HG03460 (cell line): ENCODE results near the gene TNIP2.
"Not testable (repeated sequence)": the region's sequence is repeated elsewhere in the genome, so short reads cannot be mapped to it uniquely, and the experiment has no call there.

Source experiments
- ATAC-seq: cut with Tn5 transposase; IDR thresholded peaks from one replicate; pipeline ENCODE4 v1.9.1; 2021; ENCODE audit not compliant: unreplicated experiment

The TNIP2 gene

DNA sequence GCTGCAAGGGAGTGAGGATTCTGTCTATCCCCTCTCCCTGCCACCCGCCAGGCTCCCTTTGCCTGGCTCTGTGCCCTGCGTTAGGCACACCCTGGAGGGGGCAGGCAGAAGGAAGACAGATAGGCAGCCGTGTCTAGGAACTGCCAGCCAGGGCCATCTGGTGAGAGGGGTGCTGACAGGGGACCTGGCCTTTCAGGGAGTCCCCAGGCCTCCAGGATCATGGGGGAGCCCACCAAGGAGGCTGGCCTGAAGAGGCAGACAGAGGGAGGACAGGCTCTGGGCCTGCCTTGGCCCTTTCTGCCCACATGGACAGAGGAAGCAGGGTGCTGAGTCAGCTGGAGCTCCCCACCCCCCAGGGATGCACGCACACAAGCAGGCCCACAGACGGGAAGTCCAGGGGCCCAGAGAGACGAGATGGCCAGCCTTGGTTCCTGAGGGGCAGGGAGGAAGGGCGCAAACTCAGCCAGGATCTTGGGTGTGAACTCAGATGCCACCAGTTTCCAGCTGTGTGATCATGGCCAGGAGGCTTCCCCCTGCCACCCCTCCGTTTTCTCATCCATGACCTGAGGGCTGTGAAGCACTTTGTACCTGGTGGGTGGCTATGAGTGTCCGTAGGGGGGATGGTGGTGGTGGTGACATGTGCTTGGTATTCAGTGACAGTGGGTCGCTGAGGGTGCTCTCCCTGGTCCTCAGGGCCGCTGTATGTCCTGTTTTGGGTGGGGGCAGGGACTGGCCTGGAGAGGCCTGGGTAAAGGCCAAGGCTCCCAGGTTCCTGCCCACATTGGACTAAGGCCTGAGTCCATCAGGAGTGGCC is 38.6 kb upstream of the TNIP2 start:
- ATAC-seq, result no peak

DNA sequence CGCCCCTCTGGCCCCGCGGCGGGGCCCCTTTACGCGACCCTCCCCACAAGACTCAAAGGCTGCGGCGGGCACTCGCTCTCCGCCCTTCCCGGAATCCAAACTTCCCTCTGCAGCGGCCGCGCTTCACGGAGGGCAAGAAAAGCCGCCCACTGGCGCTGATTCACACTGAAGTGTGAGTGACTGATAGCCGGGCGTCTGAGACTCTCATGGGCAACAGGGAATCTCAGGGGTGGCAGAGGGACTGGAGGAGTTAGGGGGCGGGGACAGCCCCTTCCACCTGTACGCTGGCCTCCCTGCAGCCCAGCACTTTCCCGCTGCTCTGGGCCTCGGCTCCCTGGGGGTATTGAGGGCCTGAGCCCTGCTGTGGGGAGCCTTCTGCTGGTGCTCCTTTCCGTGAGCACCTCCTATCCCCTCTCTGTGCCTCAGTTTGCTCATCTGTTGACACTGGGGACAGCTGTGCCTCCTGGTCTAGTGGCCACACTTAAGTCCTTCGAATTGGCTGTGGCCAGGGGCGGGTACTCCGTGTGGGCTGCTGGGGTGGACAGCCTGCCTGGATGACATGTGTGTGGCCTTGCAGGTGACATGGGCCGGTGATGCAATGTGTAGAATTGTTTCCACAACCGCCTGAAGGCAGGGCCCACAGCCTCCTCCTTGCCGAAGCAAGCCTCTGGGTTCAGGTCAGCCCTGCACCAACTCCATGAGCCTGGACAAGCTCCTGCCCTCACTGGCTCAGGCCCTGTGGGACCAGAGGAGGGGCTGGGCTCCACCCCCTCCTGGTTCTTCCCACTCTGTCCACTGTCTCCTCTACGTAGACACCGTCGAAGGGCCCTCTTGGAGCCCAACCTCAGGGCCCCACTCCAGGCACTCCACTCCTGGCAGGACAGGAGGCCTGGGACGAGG is 37.7 kb upstream of the TNIP2 start:
- no peak for ATAC-seq

DNA sequence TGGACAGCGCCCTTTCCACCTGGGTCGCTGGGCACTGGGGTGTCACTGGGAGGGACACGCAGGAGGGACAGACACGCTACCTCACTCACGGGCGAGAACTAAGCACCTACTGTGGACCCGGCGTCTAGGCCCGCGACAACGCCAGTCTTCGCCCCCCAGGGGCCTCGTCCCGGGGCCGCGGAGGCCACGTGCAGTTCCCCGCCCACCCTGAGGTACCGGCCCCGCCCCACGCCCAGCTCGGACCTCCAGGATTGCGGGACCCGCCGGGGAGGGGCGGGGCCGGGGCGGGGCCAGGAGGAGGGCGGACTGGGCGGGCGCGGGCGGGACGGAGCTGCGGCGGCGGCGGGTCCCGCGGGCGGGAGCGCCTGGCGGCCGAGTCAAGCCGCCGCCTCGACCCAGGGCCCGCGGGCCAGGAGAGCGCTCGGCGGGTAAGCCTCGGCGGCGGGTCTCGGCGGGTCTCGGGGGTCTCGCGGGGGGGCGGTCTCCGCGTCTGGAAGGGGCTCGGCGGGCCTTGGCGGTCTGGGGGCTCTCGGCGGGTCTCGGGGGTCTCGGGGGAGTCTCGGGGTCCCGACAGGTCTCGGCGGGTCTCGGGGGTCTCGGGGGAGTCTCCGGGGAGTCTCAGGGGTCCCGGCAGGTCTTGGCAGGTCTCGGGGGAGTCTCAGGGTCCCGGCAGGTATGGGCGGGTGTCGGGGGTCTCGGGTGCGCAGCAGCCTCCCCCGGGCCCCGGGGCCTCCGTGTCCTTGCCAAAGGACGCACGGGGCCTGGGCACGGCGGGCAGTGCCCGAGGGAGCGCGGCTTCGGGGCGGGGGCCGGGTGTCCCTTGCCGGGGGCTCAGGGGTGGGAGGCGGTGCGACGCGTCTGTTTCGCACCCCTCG is 36.8 kb upstream of the TNIP2 start, which contains the start of gene SH3BP2:
Gene SH3BP2 (plus strand): TSS at position 375 of the 875 bp plus-strand sequence. CDS start 27,533 bp downstream, outside the sequence.
- no peak for ATAC-seq

DNA sequence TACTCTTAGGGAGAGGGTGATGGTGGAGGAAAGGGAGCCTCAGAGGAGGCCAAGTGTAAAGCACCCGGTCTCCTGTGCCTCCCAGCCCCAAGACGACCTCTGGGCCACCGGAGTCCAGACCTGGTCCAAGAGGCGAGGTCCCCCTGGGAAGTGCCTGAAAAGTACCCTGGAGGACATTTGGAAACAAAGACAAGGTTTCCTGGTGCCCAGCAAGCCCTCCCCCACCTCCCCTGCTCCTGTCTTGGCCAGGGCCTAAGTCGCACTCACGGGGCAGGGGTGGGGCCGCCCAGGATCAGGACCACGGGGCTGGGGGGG is 36.2 kb upstream of the TNIP2 start:
- ATAC-seq, result no peak

DNA sequence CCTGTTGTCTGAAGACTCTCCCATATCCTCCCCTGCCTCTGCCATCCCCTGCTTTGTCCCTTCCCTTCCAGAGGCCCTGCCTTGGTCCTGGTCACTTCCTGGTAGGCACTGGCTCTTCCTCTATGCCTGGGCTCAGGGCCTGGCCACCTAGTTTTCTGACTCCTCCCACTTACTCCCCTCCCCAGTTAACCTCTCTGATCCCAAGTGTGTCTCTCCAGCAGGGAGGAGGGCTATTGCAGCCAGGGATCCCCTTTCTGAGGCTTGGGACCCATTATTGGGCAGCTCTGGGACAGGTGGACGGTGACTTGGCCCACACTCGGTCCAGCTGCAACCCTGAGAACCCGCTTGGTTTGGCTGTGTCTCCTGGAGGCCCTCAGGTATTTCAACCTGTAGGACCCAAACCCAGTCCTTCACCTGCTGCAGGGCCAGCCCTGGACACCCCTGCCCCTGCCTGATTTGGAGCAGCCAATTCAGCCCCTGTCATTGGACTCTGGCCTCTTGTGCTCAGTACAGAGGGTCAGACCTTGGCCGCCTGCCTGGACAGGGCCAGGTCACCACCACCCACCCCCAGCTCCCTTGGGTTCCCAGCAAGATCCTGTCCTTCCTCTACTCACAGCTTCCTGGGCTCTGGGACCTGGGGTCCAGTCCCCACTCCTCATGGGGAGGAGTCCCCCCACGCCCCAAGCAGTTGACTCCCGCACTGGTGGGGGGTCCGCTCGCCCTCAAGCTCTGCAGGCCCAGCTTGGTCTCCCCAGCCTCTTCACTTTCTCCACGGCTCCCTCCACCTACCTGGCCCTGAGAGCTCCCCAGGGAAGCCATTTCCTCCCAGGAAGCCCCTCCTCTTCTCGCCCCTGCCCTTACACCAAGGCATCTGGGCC is 35.6 kb upstream of the TNIP2 start:
- ATAC-seq, result no peak

DNA sequence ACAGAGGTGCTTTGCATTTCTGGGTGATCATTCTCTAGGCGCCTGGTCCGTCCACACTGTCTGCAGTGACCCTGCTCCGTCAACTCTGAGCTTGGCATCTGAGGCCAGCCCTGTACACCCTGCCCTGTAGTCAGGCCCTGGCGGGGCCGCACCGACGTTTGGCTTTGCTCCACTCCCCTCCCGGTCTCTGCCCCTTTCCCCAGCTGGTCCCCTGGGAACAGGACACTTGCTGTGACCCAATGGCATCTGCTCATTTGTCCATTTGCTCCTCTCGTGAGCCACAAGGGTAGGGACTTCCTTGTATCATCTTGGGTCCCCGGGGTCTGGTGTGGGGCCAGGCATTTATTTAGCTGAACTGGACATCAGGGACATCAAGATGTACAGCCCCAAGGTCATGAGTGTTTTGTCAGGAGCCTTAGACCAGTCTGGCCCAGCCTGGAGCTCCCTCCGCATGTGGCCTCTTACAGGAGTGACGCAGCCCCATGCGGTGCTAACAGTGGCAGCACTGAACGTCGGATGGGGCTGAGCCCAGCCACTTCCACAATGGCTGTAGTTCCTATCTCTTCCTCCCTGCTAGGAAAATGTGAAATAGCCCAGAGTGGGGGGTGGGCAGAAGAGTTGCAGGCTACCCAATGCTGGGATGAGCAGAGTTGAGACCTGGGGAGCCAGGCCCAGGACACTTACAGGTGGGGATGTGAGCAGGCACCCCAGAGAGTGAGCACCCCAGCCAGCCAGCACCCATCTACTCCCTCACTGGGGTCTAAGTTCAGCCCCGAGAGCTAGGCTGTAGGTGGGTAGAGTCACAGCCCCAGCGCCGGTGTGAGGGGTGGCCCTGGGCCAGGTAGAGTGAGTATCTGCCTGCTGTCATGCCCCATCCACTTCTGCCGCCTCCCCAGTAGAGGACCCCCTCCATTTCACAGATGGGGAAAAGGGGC is 34.7 kb upstream of the TNIP2 start:
- ATAC-seq, result no peak

DNA sequence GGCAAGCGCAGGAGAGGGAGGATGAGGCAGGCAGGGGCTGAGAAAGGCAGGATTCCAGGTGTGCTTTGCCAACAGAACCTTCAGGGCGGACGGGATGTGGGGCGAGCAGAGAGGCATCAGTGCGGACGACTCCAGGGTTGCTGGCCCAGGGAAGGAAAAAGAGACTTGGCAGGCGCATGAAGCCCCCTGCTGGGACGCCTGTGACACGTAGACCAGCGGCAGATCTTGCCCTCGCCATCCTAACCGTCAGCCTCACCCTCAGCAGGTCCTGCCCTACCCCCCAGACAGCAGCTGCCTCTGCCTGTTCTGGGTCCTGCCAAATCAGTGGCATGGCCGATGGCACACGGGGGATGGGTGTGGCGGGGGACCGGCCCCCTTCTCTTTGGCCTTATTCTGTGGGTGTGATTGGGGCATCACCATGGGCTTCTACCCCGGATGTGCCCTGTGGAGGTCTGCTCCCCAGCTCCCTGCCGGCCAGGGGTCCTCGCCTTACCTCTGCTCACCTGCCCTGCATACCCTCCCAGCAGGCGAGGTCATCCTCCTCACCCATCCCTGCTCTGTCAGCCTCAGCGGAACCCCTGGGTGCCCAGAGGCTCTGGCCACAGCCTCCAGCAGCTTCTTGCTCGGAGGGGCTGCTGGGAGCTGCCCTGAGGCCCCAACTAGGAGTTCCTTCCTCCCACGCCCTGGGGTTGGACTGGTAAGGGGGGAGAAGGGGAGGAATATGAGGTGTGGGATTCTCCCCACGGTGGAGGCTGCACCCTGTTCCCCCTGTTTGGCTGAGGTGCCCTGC is 33.9 kb upstream of the TNIP2 start:
- no peak for ATAC-seq

DNA sequence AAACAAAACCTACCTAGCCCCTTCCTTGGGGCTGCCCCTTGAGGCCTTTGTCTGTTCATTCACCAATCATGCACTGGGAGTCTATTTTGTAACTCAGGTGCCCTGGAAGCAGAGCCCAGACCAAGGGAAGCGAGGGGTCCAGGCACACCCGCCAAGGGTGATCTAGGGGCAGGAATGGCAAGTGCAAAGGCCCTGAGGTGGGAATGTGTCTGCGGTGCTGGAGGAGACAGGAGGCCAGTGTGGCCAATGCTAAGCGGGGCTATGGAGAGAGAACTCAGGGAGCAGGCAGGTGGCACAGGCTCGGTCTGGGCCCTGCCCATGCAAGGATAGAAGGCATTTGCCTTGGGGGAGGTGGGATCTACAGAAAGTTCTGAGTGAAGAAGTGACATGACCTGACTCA is 33.2 kb upstream of the TNIP2 start:
- no peak for ATAC-seq

DNA sequence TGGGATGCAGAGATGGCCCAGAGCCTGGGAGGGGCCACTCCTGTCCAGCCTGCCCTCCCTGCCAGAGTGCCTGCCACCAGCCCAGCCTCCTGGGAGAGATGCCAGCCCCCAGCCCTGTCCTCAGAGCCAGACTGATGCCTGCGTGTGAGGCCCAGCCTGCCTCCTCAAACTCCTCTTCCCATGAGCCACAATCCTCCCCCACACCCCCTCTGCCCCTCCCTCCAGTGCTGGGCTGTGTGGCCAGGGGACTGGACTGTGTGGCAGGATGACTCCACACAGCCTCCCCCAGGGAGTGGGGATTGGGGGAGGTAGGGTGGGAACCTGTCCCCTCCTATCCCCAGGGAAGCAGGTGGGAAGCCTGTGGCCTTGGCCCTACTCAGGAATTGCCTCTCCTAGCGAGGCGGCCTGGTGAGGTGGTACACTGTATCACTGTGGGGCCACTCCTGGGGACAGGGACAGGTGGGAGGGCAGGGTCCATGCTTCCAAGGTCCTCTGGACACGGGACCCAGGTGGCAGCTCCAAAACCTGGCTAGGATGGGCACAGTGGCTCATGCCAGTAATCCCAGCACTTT is 32.5 kb upstream of the TNIP2 start:
- no peak for ATAC-seq

DNA sequence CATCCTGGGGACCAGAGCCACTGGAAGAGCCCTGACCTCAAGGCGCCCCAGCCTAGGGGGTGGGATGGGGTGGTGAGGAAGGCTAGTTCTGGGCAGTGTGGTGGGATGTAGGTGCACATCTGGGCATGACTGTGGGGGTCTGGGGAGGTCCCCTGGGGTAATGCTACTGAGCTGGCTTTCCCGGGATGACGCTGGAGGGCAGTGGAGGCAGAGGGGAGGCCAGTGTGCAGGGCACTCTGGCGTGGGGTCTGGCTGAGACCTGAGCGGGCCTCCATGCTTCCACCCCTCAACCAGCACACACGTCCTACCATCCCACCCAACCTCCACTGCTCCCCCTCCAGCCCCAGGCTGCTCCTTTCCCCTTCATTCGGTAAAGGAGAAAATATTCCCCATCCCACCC is 32.0 kb upstream of the TNIP2 start:
- no peak for ATAC-seq

DNA sequence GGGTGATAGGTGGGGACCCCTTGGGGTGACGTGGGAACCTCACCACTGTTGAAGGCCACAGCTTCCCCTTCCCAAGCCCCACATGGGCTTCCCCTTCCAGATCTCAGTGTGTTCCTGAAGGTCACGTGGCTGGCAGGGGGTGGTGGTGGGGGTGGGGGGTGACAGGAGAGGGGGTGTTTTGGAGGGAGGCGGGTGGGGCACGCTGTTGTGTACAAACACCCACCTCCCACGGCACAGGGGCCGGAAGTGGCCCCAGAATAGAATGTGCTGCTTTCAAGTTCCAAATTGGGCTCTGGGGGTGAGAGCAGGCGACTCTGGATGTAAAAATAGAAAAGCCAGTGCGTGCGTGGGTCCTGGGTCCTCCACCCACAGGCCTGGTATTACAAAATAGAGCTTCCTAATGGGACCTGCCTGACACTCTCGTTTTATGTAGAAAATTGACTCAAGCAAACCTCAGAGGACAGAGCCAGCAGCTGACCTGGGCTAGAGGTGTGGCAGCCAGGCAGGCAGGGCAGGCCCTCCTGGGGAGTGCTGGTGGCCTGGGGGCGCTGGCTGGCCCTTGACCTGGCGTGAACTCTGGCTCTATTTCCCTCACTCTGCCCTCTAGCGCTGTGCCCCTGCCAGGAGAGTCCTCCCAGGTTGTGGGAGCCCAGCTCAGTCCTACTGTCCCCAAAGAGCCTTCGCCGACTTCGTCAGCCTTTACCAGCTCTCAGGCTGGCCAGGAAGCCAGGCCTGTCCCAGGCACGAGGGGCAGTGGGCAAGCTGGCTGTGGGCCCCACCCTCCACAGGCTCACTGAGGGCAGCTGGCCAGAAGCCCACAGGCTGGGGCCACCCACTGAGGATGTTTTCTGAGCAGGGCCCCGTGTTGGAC is 31.3 kb upstream of the TNIP2 start:
- peak; percentile 54 for ATAC-seq

DNA sequence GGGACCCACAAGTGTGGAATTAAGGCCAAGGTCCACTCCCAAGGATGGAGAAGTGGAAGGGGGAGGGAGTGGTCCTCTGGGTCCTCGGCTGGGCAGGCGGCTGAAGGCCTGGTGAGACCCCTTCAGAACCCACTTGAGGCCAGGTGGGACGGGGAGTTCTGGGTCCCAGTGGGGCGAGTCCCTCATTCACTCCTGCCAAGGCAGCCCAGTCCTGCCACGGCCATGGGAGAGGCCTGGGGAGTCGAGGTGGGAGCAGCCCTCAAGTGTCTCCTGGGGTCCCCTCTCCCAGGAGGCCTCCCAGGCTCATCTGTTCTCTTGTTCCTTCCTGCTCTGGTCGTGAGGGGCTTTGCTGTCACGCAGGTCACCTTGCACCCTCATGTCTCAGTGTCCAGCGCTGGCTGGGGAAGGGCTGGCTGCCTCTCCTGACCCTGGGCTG is 30.7 kb upstream of the TNIP2 start:
- peak; percentile 6 for ATAC-seq

DNA sequence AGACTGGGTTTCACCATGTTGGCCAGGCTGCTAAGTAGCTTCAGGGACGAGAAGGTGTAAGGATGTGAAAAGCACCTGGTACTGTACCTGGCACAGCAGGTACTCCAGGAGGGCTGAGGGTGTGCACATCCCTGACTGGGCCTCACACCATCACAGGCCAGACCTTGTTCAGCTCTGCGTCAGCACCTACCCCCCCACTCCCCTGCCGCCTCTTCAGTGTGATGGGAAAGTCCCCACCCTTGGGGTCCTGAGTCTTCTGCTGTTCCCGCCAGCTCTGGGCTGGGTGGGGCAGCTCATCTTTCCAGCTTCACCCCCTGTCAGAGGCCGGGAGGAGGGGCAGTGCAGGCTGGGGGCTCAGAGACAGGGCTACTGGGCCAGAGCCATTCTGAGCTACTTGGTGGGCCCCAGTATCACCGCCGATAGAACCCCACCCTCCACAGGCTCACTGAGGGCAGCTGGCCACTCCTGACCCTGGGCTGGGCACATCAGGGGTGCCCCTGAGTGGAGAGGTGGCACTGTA is 30.1 kb upstream of the TNIP2 start:
- ATAC-seq, result no peak

DNA sequence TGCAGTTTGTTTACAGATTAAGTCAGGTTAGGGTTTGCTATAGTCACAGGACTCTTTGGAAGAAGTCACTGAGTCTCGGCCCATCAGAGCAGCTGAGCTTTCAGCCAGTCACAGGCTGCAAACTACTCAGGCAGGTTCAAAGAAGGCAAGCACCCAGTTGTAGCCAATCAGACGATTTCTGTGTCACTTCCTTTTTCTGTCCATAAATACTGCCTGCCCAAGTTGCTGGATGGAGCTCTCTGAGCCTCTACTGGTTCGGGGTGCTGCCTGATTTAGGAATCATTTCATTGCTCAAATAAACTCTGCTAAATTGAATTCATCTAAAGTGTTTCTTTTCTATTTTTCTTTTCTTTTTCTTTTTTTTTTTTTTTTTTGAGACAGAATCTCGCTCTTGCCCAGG is 29.5 kb upstream of the TNIP2 start:
- ATAC-seq, result no peak

DNA sequence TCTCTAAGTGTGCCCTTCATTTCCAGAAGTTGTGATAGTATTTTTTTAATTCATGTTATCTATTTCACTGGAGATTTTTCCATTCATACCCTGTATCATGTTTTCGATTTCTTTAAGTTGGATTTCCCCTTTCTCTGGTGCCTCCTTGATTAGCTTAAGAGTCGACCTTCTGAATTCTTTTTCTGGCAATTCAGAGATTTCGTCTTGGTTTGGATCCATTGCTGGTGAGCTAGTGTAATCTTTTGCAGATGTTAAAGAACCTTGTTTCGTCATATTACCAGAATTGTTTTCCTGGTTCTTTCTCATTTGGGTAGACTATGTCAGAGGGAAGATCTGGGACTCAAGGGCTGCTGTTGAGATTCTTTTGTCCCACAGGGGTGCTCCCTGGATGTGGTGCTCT is 27.7 kb upstream of the TNIP2 start:
- ATAC-seq, result no peak

DNA sequence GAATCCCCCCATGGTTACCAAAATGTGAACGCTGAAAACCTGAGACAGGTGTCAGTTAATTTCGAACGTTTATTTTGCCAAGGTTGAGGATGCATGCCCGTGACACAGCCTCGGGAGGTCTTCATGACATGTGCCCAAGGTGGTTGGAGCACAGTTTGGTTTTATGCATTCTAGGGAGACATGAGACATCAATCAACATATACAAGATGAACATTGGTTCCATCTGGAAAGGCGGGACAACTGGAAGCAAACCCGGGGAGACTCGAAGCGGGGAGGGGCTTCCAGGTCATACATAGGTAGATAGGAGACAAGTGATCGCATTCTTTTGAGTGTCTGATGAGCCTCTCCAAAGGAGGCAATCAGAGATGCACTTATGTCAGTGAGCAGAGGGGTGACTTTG is 25.8 kb upstream of the TNIP2 start:
- no peak for ATAC-seq

DNA sequence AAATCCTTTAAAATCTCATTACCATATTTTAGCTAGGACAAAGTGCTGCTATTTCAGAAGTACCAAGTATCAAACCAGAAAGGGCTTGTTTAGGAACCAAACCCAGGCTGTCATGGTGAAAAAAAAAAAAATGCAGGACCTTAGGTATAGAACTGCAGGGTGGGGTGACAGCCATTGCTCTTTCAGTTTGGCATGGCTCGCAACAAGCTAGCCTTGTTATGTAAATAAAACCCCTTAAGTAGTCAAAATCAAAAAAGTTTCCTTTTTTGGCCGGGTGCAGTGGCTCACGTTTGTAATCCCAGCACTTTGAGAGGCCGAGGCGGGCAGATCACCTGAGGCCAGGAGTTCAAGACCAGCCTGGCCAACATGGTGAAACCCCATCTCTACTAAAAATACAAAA is 24.5 kb upstream of the TNIP2 start:
- not testable (repeated sequence) for ATAC-seq
